Trophoblast cell (in vitro differentiated cells and primary cell): ENCODE data around the gene GAST.

Experiments
- DNase-seq, 2 donors: peaks; one replicate each; pipeline ENCODE4 v3.0.0-alpha.2; 2016
- H2AFZ ChIP-seq: 2 replicates; pipeline ENCODE4 v1.6.1; 2013; ENCODE audit warnings: low read length, moderate library complexity, mild to moderate bottlenecking; ENCODE audit not compliant: insufficient read depth, poor library complexity
- H2AK5ac ChIP-seq: 2 replicates; pipeline ENCODE4 v1.6.1; 2013; ENCODE audit warnings: mild to moderate bottlenecking, low read length
- H2BK120ac ChIP-seq: 2 replicates; pipeline ENCODE4 v1.6.1; 2013; ENCODE audit warnings: low read length, mild to moderate bottlenecking, moderate library complexity; ENCODE audit not compliant: insufficient read depth, poor library complexity
- H2BK12ac ChIP-seq: 2 replicates; pipeline ENCODE4 v1.6.1; 2013; ENCODE audit warnings: mild to moderate bottlenecking, low read length, moderate library complexity
- H2BK5ac ChIP-seq: 2 replicates; pipeline ENCODE4 v1.6.1; 2013; ENCODE audit warnings: low read length, low read depth, moderate library complexity, mild to moderate bottlenecking; ENCODE audit not compliant: poor library complexity
- H3K14ac ChIP-seq: 2 replicates; pipeline ENCODE4 v1.6.1; 2013; ENCODE audit warnings: mild to moderate bottlenecking, low read length
- H3K18ac ChIP-seq: 2 replicates; pipeline ENCODE4 v1.6.1; 2013; ENCODE audit warnings: mild to moderate bottlenecking, low read length
- H3K23ac ChIP-seq: 2 replicates; pipeline ENCODE4 v1.6.1; 2013; ENCODE audit warnings: low read length
- H3K27ac ChIP-seq: 2 replicates; pipeline ENCODE4 v1.5.1; 2013; ENCODE audit warnings: low read depth, mild to moderate bottlenecking, inconsistent platforms, low read length, moderate library complexity
- H3K27me3 ChIP-seq: 2 replicates; pipeline ENCODE4 v1.6.1; 2013; ENCODE audit warnings: inconsistent platforms, mild to moderate bottlenecking, low read length, moderate library complexity; ENCODE audit not compliant: insufficient read depth
- H3K36me3 ChIP-seq, 2 experiments: 1 replicate in 1 of 2; 2 replicates in 1 of 2; pipeline ENCODE4 v1.6.1; 2013; ENCODE audit warnings: low read length in 2 of 2, mild to moderate bottlenecking in 2 of 2, moderate library complexity in 1 of 2; ENCODE audit not compliant: insufficient read depth in 2 of 2, control insufficient read depth in 1 of 2
- H3K4ac ChIP-seq: 2 replicates; pipeline ENCODE4 v1.6.1; 2013; ENCODE audit warnings: low read depth, mild to moderate bottlenecking, low read length, moderate library complexity
- H3K4me1 ChIP-seq, 2 experiments: 1 replicate in 1 of 2; 2 replicates in 1 of 2; pipeline ENCODE4 v1.6.1; 2013; ENCODE audit warnings: low read length in 2 of 2, mild to moderate bottlenecking in 2 of 2, moderate library complexity in 1 of 2; ENCODE audit not compliant: insufficient read depth in 2 of 2, control insufficient read depth in 1 of 2
- H3K4me2 ChIP-seq: 2 replicates; pipeline ENCODE4 v1.6.1; 2013; ENCODE audit warnings: inconsistent platforms, mild to moderate bottlenecking, low read length, moderate library complexity
- H3K4me3 ChIP-seq: 2 replicates; pipeline ENCODE4 v1.5.1; 2013; ENCODE audit warnings: mild to moderate bottlenecking, low read depth, low read length, inconsistent platforms
- H3K79me1 ChIP-seq: one replicate; pipeline ENCODE4 v1.6.1; 2013; ENCODE audit warnings: low read length
- H3K79me2 ChIP-seq: 2 replicates; pipeline ENCODE4 v1.6.1; 2013; ENCODE audit warnings: low read length, mild to moderate bottlenecking; ENCODE audit not compliant: control insufficient read depth, insufficient read depth, poor library complexity
- H3K9ac ChIP-seq: 2 replicates; pipeline ENCODE4 v1.6.1; 2013; ENCODE audit warnings: mild to moderate bottlenecking, low read length
- H3K9me3 ChIP-seq: 2 replicates; pipeline ENCODE4 v1.6.1; 2013; ENCODE audit warnings: low read depth, mild to moderate bottlenecking, control low read depth, inconsistent platforms, low read length; ENCODE audit not compliant: insufficient read depth
- H4K12ac ChIP-seq: 2 replicates; pipeline ENCODE4 v1.6.1; 2013; ENCODE audit warnings: low read depth, mild to moderate bottlenecking, low read length, moderate library complexity
- H4K8ac ChIP-seq: 2 replicates; pipeline ENCODE4 v1.6.1; 2013; ENCODE audit warnings: low read depth, mild to moderate bottlenecking, low read length, moderate library complexity
- H4K91ac ChIP-seq: one replicate; pipeline ENCODE4 v1.6.1; 2013; ENCODE audit warnings: low read depth, mild to moderate bottlenecking, low read length, moderate library complexity
- WGBS: extraction: QIAGEN DNeasy Blood & Tissue Kit; methylation state at CpG from one replicate; pipeline ENCODE4 v1.1.7; 2013; ENCODE audit warnings: missing lambda C conversion rate; ENCODE audit not compliant: insufficient read length, insufficient coverage; ENCODE audit errors: extremely low coverage; 5-methylcytosine and 5-hydroxymethylcytosine counted together

The GAST gene

DNA sequence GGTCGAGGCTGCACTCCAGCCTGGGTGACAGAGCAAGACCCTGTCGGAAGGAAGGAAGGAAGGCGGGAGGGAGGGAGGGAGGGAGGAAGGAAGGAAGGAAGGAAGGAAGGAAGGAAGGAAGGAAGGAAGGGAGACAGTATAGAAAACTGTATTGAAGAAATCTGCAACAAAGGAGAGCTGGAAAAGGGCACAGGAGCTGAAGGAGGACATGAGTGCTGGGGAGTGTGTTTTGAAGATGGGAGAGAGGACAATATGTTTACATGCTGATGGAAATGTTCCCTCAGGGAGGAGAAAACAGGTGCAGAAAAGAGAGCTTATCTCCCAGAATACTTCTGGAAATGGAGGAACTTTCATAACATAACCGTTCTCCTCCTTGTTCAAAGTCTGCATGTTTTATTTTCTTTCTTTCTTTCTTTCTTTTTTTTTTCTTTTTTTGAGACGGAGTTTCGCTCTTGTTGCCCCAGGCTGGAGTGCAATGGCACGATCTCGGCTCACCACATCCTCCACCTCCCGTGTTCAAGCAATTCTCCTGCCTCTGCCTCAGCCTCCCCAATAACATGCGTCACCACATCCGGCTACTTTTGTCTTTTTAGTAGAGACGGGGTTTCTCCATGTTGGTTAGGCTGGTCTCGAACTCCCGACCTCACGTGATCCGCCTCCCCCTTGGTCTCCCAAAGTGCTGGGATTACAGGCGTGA, 25.0 kb downstream of the GAST start:
- WGBS: no CpG with 5 or more reads among the region's 17 CpGs
- H2AFZ ChIP-seq: no peak overlapping the region

DNA sequence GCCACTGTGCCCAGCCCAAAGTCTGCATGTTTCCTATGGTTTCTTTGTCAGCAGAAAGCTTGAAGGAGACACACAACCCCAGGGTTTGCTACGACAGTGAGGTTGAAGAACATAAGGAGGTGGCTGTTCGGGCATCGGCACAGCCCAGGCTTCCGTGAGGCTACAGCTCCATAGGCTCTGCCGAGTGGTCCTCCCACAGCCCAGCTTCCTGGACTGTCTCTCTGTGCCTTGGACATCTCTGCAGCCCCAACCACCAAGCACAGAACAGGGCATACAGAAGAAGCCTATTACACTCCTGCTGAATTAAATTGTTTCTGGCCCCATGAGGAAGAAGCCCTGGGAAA, 25.5 kb downstream of the GAST start:
- Histone ChIP-seq H3K23ac (no peak overlapping the region), H2AFZ (no peak overlapping the region), H4K12ac (no peak overlapping the region), H3K27me3 (peaks cover 28% of the 10 kb centered on the region), H3K4me3 (no peak overlapping the region), H3K4ac (no peak overlapping the region), H3K79me2 (no peaks in the 10 kb centered on the region), H2BK120ac (no peak overlapping the region), H3K9ac (no peak overlapping the region), H2BK12ac (no peak overlapping the region), H4K8ac (no peak overlapping the region), H3K14ac (no peak overlapping the region), H2AK5ac (peak overlapping the region; percentile 54), H3K18ac (no peak overlapping the region), H3K36me3 (no peaks in the 10 kb centered on the region), H3K9me3 (no peaks in the 10 kb centered on the region), H2BK5ac (no peak overlapping the region), H3K79me1 (peaks cover 7% of the 10 kb centered on the region), H3K27ac (no peak overlapping the region), H3K4me1 (peaks cover 8 to 11% of the 10 kb centered on the region in 2 experiments), H4K91ac (no peak overlapping the region), H3K4me2 (no peak overlapping the region)
- WGBS: no CpG with 5 or more reads among the region's 5 CpGs
- no peak for DNase-seq

More for the DNA sequence above, 25.0 kb downstream of the GAST start:
- Histone ChIP-seq H3K27ac (no peak overlapping the region), H3K4me3 (no peak overlapping the region), H3K9me3 (no peaks in the 10 kb centered on the region), H3K36me3 (peaks cover 0 to 1% of the 10 kb centered on the region in 2 experiments), H3K4me1 (peaks cover 8 to 11% of the 10 kb centered on the region in 2 experiments), H2AK5ac (no peak overlapping the region), H3K18ac (no peak overlapping the region), H3K4ac (no peak overlapping the region), H3K27me3 (peaks cover 30% of the 10 kb centered on the region), H4K12ac (no peak overlapping the region), H4K91ac (no peak overlapping the region), H4K8ac (no peak overlapping the region), H3K79me1 (peaks cover 7% of the 10 kb centered on the region), H3K9ac (no peak overlapping the region), H2BK12ac (no peak overlapping the region), H2BK120ac (no peak overlapping the region), H3K23ac (no peak overlapping the region), H3K14ac (no peak overlapping the region), H2BK5ac (no peak overlapping the region), H3K79me2 (no peaks in the 10 kb centered on the region), H3K4me2 (no peak overlapping the region)
- no peak for DNase-seq

DNA sequence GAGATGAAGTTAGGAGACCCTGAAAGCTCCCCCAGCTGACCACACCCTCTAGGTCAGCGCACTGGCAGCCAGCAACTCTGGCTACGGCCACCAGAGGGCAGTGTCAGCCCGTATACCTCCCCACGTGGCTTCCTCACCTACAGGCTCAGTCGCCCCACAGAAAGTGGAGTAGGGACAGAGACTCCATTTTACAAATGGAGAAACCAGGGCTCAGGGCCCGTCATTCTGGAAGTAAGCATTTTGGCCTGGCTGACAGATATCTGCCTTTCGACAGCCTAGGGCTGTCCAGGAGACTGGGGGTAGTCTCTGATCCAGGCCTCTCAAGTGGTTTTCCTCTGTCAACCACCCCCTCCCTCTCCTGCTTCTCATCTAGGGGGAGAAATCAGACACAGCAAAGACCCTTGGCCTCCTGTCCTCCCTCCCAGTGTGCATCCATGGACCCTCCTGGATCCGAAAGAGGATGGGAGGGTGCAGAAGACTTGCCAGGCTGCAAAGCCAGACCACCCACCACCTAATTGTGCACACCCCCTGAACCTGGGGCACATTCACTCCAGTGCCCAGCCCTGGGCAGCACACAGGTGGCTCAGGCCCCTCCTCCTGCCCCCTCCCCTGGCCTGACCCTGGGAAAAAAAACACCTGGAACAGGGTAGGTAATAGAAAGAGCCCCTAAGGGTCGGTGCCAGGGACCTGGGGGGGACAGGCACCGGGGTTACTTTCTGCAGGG, 26.1 kb downstream of the GAST start:
- H3K4me2 ChIP-seq: no peak overlapping the region
- peak overlapping the region; percentile 4 for H3K4ac ChIP-seq
- H3K27ac ChIP-seq: no peak overlapping the region
- H2BK12ac ChIP-seq: peak overlapping the region; percentile 14
- H3K18ac ChIP-seq: peak overlapping the region; percentile 3
- H2BK5ac ChIP-seq: no peak overlapping the region
- peak overlapping the region; percentile 57 for H3K14ac ChIP-seq
- H2AK5ac ChIP-seq: peak overlapping the region; percentile 90
- H4K91ac ChIP-seq: peak overlapping the region; percentile 89
- H3K23ac ChIP-seq: no peak overlapping the region
- H2AFZ ChIP-seq: peak overlapping the region; percentile 38
- H2BK120ac ChIP-seq: peak overlapping the region; percentile 3
- no peak overlapping the region for H3K9ac ChIP-seq
- peak; percentile 82 to 91 for DNase-seq
- H3K79me1 ChIP-seq: peaks cover 7% of the 10 kb centered on the region
- no peaks in the 10 kb centered on the region for H3K36me3 ChIP-seq
- no peak overlapping the region for H3K4me3 ChIP-seq
- peaks cover 8 to 11% of the 10 kb centered on the region in 2 experiments for H3K4me1 ChIP-seq
- peak overlapping the region; percentile 55 for H4K8ac ChIP-seq
- H3K9me3 ChIP-seq: no peaks in the 10 kb centered on the region
- WGBS: no CpG with 5 or more reads among the region's 10 CpGs
- peak overlapping the region; percentile 68 for H4K12ac ChIP-seq
- peaks cover 26% of the 10 kb centered on the region for H3K27me3 ChIP-seq
- no peaks in the 10 kb centered on the region for H3K79me2 ChIP-seq

DNA sequence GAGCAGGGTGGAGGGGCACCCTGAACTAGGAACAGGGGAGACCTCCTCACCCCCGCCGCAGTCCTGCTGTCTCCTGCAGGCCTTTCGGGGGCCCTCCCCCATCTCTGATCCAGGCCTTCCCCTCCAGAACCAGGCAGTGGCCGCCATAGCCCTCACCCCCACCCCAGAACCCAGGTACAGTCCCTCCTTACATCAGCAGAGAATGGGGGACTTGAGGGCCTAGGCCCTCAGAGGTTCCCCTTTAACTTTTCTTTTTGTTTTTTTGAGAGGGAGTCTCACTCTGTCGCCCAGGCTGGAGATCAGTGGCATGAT, 26.6 kb downstream of the GAST start:
- Histone ChIP-seq H3K79me1 (peaks cover 7% of the 10 kb centered on the region), H3K4ac (no peak overlapping the region), H3K9ac (no peak overlapping the region), H3K4me2 (no peak overlapping the region), H3K14ac (peak overlapping the region; percentile 57), H2BK120ac (no peak overlapping the region), H3K9me3 (no peaks in the 10 kb centered on the region), H2AK5ac (no peak overlapping the region), H2BK5ac (no peak overlapping the region), H4K91ac (peak overlapping the region; percentile 89), H2AFZ (no peak overlapping the region), H3K23ac (no peak overlapping the region), H3K27me3 (peaks cover 22% of the 10 kb centered on the region), H2BK12ac (peak overlapping the region; percentile 14), H4K8ac (peak overlapping the region; percentile 43), H3K79me2 (no peaks in the 10 kb centered on the region), H3K27ac (no peak overlapping the region), H3K36me3 (no peaks in the 10 kb centered on the region), H3K4me1 (peaks cover 7 to 11% of the 10 kb centered on the region in 2 experiments), H4K12ac (peak overlapping the region; percentile 55), H3K4me3 (no peak overlapping the region), H3K18ac (no peak overlapping the region)
- no peak for DNase-seq
- WGBS: no CpG with 5 or more reads among the region's 5 CpGs
